IMR-90 (cell line): Measurements from ENCODE around the gene PKHD1. TPM values are rescaled to one million over a fixed set of nuclear protein-coding genes. Genes with fewer than 3 reads are reported as not detected.

ENCODE experiments used
- ATAC-seq: fragments of 200-7000 bp; cut with Tn5 transposase; 2 replicates; pipeline ENCODE4 v1.9.1; 2020; ENCODE audit warnings: low read depth, mild to moderate bottlenecking, moderate library complexity
- BruUV-seq: library from RNA; stranded (reverse); fragments of 400-500 nt; replicated peaks from 2 replicates; lab custom pipeline; 2021; lab: Mats Ljungman, UMichigan
- CTCF ChIA-PET: fragments of 300-600 bp; formaldehyde crosslinking; extraction: SDS; loops from one replicate; lab custom pipeline; 2021; ENCODE audit warnings: antibody characterized with exemption; lab: Yijun Ruan, JAX
- POLR2A ChIA-PET: fragments of 300-600 bp; sonication (Branson Sonifier 250); formaldehyde crosslinking; loops from one replicate; lab custom pipeline; 2022; ENCODE audit warnings: antibody characterized with exemption; ENCODE audit not compliant: unreplicated experiment; lab: Charles Lee
- DNase-seq: peaks from one replicate; pipeline ENCODE4 v3.0.0; 2013
- H2AFZ ChIP-seq: replicated peaks from 2 replicates; pipeline ENCODE3; 2013; ENCODE audit warnings: low read length, mild to moderate bottlenecking; ENCODE audit not compliant: poor library complexity
- H2AK5ac ChIP-seq: 2 replicates; pipeline ENCODE4 v1.6.1; 2013; ENCODE audit warnings: low read depth, low read length, inconsistent platforms
- H2AK9ac ChIP-seq: replicated peaks from 2 replicates; pipeline ENCODE3; 2013; ENCODE audit warnings: mild to moderate bottlenecking, low read depth, low read length, moderate library complexity; ENCODE audit not compliant: poor library complexity
- H2BK120ac ChIP-seq: 2 replicates; pipeline ENCODE4 v1.6.1; 2013; ENCODE audit warnings: low read depth, low read length, inconsistent platforms
- H2BK15ac ChIP-seq: 3 replicates; pipeline ENCODE4 v1.6.1; 2013; ENCODE audit warnings: low read depth, low read length, inconsistent platforms
- H2BK20ac ChIP-seq: 2 replicates; pipeline ENCODE4 v1.6.1; 2013; ENCODE audit warnings: low read depth, mild to moderate bottlenecking, inconsistent platforms, low read length, moderate library complexity
- H2BK5ac ChIP-seq: 2 replicates; pipeline ENCODE4 v1.6.1; 2013; ENCODE audit warnings: mild to moderate bottlenecking, low read depth, low read length, inconsistent platforms; ENCODE audit not compliant: poor library complexity, severe bottlenecking
- H3K14ac ChIP-seq: replicated peaks from 2 replicates; pipeline ENCODE4 v1.6.1; 2013; ENCODE audit warnings: low read depth, low read length, inconsistent platforms
- H3K18ac ChIP-seq: 2 replicates; pipeline ENCODE4 v1.6.1; 2013; ENCODE audit warnings: low read depth, low read length, control low read depth
- H3K23ac ChIP-seq: 2 replicates; pipeline ENCODE4 v1.6.1; 2013; ENCODE audit warnings: low read depth, low read length, inconsistent platforms
- H3K27ac ChIP-seq: 2 replicates; pipeline ENCODE4 v1.5.1; 2013; ENCODE audit warnings: mild to moderate bottlenecking, control low read depth, low read length; ENCODE audit not compliant: insufficient read depth
- H3K27me3 ChIP-seq: 2 replicates; pipeline ENCODE4 v1.6.1; 2013; ENCODE audit warnings: low read length; ENCODE audit not compliant: control insufficient read depth, insufficient read depth
- H3K36me3 ChIP-seq: 2 replicates; pipeline ENCODE4 v1.6.1; 2013; ENCODE audit warnings: low read length, mixed read lengths; ENCODE audit not compliant: control insufficient read depth, insufficient read depth
- H3K4ac ChIP-seq: 2 replicates; pipeline ENCODE4 v1.6.1; 2013; ENCODE audit warnings: low read depth, low read length, inconsistent platforms
- H3K4me1 ChIP-seq: 2 replicates; pipeline ENCODE4 v1.6.1; 2013; ENCODE audit warnings: low read length, mixed read lengths; ENCODE audit not compliant: control insufficient read depth, insufficient read depth
- H3K4me2 ChIP-seq: 2 replicates; pipeline ENCODE4 v1.6.1; 2013; ENCODE audit warnings: low read depth, mild to moderate bottlenecking, control low read depth, low read length, moderate library complexity
- H3K4me3 ChIP-seq: 2 replicates; pipeline ENCODE4 v1.5.1; 2013; ENCODE audit warnings: low read depth, mild to moderate bottlenecking, control low read depth, low read length, moderate library complexity; ENCODE audit not compliant: insufficient read depth
- H3K56ac ChIP-seq: 2 replicates; pipeline ENCODE4 v1.6.1; 2013; ENCODE audit warnings: low read length, inconsistent platforms; ENCODE audit not compliant: insufficient read depth; ENCODE audit errors: extremely low read depth
- H3K79me1 ChIP-seq, 2 experiments: 2 replicates each; pipeline ENCODE4 v1.6.1; 2013; ENCODE audit warnings: low read length in 2 of 2, inconsistent platforms in 1 of 2, low read depth in 1 of 2
- H3K9ac ChIP-seq: 2 replicates; pipeline ENCODE4 v1.6.1; 2013; ENCODE audit warnings: low read depth, low read length, control low read depth
- H3K9me1 ChIP-seq: 2 replicates; pipeline ENCODE4 v1.6.1; 2013; ENCODE audit warnings: low read length, inconsistent platforms; ENCODE audit not compliant: insufficient read depth
- H3K9me3 ChIP-seq: 2 replicates; pipeline ENCODE4 v1.6.1; 2013; ENCODE audit warnings: low read length; ENCODE audit not compliant: control insufficient read depth, insufficient read depth
- H4K20me1 ChIP-seq: 2 replicates; pipeline ENCODE4 v1.6.1; 2013; ENCODE audit warnings: low read length, inconsistent platforms; ENCODE audit not compliant: insufficient read depth
- H4K5ac ChIP-seq: 2 replicates; pipeline ENCODE4 v1.6.1; 2013; ENCODE audit warnings: mild to moderate bottlenecking, low read depth, low read length, control low read depth
- H4K8ac ChIP-seq, 2 experiments: 2 replicates each; pipeline ENCODE4 v1.6.1; 2013; ENCODE audit warnings: low read depth in 2 of 2, low read length in 2 of 2, control low read depth in 1 of 2, inconsistent platforms in 1 of 2
- H4K91ac ChIP-seq: 2 replicates; pipeline ENCODE4 v1.6.1; 2013; ENCODE audit warnings: low read depth, low read length, inconsistent platforms; ENCODE audit not compliant: insufficient read depth
- CHD1 ChIP-seq: IDR thresholded peaks from 2 replicates; pipeline ENCODE4 v1.6.1; 2012; ENCODE audit warnings: low read depth, low read length, improper control_type of control experiment
- MAFK ChIP-seq: IDR thresholded peaks from 2 replicates; pipeline ENCODE4 v1.6.1; 2012; ENCODE audit warnings: low read depth, low read length, improper control_type of control experiment
- MXI1 ChIP-seq: IDR thresholded peaks from 2 replicates; pipeline ENCODE4 v1.6.1; 2012; ENCODE audit warnings: low read depth, mild to moderate bottlenecking, low read length, moderate library complexity, borderline replicate concordance
- POLR2A ChIP-seq: IDR thresholded peaks from 2 replicates; pipeline ENCODE4 v1.6.1; 2012; ENCODE audit warnings: mild to moderate bottlenecking, low read depth, low read length
- RAD21 ChIP-seq: IDR thresholded peaks from 2 replicates; pipeline ENCODE4 v1.6.1; 2012; ENCODE audit warnings: low read length, improper control_type of control experiment
- RCOR1 ChIP-seq: IDR thresholded peaks from 2 replicates; pipeline ENCODE4 v1.6.1; 2012; ENCODE audit warnings: mild to moderate bottlenecking, low read length, improper control_type of control experiment; ENCODE audit not compliant: insufficient replicate concordance
- RFX5 ChIP-seq: IDR thresholded peaks from 2 replicates; pipeline ENCODE4 v1.8.0; 2012; ENCODE audit warnings: low read depth, mild to moderate bottlenecking, low read length, moderate library complexity
- SMC3 ChIP-seq: fragments of 150-350 bp; IDR thresholded peaks from 2 replicates; pipeline ENCODE4 v1.6.1; 2016; ENCODE audit warnings: low read depth, mild to moderate bottlenecking, antibody characterized with exemption, low read length, moderate library complexity
- dilution Hi-C: fragments of 300-500 bp; cut with HindIII; formaldehyde crosslinking; loops from one replicate; pipeline ENCODE4 v1.14.3; 2018; ENCODE audit warnings: low sequenced_read_pairs; ENCODE audit not compliant: unreplicated experiment
- in situ Hi-C: fragments of 300-500 bp; cut with MboI; formaldehyde crosslinking; loops from 3 replicates; pipeline ENCODE4 v1.14.3; 2019; ENCODE audit warnings: low sequenced_read_pairs, inconsistent platforms, mixed read lengths
- intact Hi-C: fragments of 100-400 bp; cut with micrococcal nuclease; formaldehyde crosslinking; loops from 2 replicates; pipeline ENCODE4 v1.10.0; 2022
- polyA plus RNA-seq, 3 experiments: library from polyadenylated mRNA; depleted of rRNA; stranded (reverse); fragments of >200 nt; gene quantifications; 2 replicates each; pipeline ENCODE4 v1.2.3, GENCODE V29; 2012; ENCODE audit warnings: low replicate concordance in 1 of 3
- total RNA-seq: library from RNA; depleted of rRNA; stranded (reverse); fragments of >200 nt; gene quantifications from 2 replicates; pipeline ENCODE4 v1.2.3, GENCODE V29; 2012
- TF ChIP-seq, protein P1 (sequence below): fragments of 150-350 bp; IDR thresholded peaks from 2 replicates; pipeline ENCODE4 v1.6.1; 2017; ENCODE audit warnings: mild to moderate bottlenecking, antibody characterized with exemption, low read length, low read depth
- TF ChIP-seq, protein P2 (sequence below): fragments of 150-350 bp; IDR thresholded peaks from 2 replicates; pipeline ENCODE4 v1.6.1; 2016; ENCODE audit warnings: low read depth, mild to moderate bottlenecking, low read length, moderate library complexity, borderline replicate concordance

Gene PKHD1
- total and polyA plus RNA-seq, 2 of the 4 experiments (the other 2 are of a cell fraction), result not detected

- no peaks in the 10 kb centered on the region for H3K27me3 ChIP-seq
- H3K18ac ChIP-seq, result no peak overlapping the region
- H4K8ac ChIP-seq, result no peak overlapping the region
- H3K23ac ChIP-seq, result no peak overlapping the region
- no peaks in the 10 kb centered on the region for H3K9me3 ChIP-seq
- no peak overlapping the region for H3K14ac ChIP-seq
- H3K27ac ChIP-seq, result no peak overlapping the region
- ChIA-PET CTCF (no interaction called here), POLR2A (no interaction called here)
- no peak overlapping the region for H2BK20ac ChIP-seq
- ATAC-seq, result no peak
- in situ Hi-C loops, result no loop called here
- no peak overlapping the region for H3K9ac ChIP-seq
- H3K4me2 ChIP-seq, result no peak overlapping the region
- H4K20me1 ChIP-seq, result no peaks in the 10 kb centered on the region
- H2BK5ac ChIP-seq, result no peak overlapping the region
- no peaks in the 10 kb centered on the region for H3K36me3 ChIP-seq
- no peak overlapping the region for H3K4me3 ChIP-seq
- H3K4ac ChIP-seq, result no peak overlapping the region
- H3K79me1 ChIP-seq, result no peaks in the 10 kb centered on the region
- no TSS peak for BruUV-seq
- no peak overlapping the region for H2BK15ac ChIP-seq
- DNase-seq, result no peak
- H3K56ac ChIP-seq, result no peak overlapping the region
- H2AK9ac ChIP-seq, result no peak overlapping the region
- H4K91ac ChIP-seq, result no peak overlapping the region
- H4K5ac ChIP-seq, result no peak overlapping the region
- TF ChIP-seq RFX5 (no peak), POLR2A (no peak), MXI1 (no peak), RCOR1 (no peak), SMC3 (no peak), RAD21 (no peak), MAFK (no peak), CHD1 (no peak)
- TF ChIP-seq, protein P1, sequence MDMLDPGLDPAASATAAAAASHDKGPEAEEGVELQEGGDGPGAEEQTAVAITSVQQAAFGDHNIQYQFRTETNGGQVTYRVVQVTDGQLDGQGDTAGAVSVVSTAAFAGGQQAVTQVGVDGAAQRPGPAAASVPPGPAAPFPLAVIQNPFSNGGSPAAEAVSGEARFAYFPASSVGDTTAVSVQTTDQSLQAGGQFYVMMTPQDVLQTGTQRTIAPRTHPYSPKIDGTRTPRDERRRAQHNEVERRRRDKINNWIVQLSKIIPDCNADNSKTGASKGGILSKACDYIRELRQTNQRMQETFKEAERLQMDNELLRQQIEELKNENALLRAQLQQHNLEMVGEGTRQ, result no peak
- TF ChIP-seq, protein P2, sequence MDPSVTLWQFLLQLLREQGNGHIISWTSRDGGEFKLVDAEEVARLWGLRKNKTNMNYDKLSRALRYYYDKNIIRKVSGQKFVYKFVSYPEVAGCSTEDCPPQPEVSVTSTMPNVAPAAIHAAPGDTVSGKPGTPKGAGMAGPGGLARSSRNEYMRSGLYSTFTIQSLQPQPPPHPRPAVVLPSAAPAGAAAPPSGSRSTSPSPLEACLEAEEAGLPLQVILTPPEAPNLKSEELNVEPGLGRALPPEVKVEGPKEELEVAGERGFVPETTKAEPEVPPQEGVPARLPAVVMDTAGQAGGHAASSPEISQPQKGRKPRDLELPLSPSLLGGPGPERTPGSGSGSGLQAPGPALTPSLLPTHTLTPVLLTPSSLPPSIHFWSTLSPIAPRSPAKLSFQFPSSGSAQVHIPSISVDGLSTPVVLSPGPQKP, result no peak
- H3K4me1 ChIP-seq, result no peaks in the 10 kb centered on the region
- intact Hi-C loops, result no loop called here
- H2AK5ac ChIP-seq, result no peak overlapping the region
- H2AFZ ChIP-seq, result no peak overlapping the region
- no peaks in the 10 kb centered on the region for H3K9me1 ChIP-seq
- dilution Hi-C loops, result no loop called here
- H2BK120ac ChIP-seq, result no peak overlapping the region
Observed at GRCh38 chr6:52106994-52107393, 19.6 kb upstream of the PKHD1 start.
